HG02852 (cell line): ENCODE measurements around the gene SNX11.

ENCODE experiments used
- ATAC-seq: cut with Tn5 transposase; IDR thresholded peaks from one replicate; pipeline ENCODE4 v1.9.1; 2021; ENCODE audit warnings: mild to moderate bottlenecking, moderate library complexity; ENCODE audit not compliant: unreplicated experiment

The SNX11 gene

DNA sequence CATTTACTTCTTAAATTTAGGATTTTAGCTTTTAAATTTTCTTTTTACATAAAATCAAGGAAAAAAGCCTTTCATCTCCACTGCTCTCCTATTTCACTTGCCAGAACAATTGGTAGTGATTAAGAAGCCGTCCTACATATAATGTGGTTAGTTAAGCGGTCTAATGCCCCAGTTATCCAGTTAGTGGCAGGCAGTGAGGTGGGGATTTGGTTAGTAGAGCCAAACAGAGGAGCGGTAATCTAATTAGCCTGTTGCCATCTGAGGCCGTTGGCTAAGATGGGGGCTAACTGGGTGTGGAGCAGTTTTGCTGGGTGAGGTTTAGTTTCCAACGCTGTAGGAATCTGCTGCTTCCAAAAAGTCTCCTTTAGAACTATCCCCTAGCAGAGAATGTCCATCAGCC is 22.4 kb downstream of the SNX11 start:
- ATAC-seq = no peak

GRCh38 chr17:48131216-48131824 is 23.8 kb downstream of the SNX11 start:
- ATAC-seq = no peak

- ATAC-seq = no peak
These were observed 24.8 kb downstream of the SNX11 start for GRCh38 chr17:48132385-48132784.

DNA sequence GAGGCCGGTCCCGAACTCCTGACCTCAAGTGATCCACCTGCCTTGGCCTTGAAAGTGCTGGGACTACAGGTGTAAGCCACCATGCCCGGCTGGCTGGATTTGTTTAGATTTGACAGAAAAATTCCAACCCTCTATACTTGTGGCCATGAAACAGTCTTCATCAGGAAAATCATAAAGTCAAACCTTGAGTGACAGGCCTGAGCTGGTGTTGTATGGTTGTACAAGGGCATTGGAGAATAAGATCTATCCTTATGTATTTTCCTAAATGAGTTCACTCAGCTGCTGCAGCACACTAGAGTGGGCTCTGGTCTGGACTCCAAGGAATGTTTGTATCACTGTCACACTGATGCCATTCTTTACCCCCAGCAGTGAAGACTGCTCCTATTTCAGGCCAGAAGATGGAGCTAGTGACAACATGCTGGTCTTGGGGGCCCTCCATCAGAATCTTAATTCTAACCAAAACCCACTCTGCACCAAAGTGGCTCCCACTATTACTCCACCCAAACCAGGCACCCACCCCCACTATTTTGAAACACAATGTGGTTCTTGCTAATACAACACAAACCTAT is 27.4 kb downstream of the SNX11 start:
- no peak for ATAC-seq

DNA sequence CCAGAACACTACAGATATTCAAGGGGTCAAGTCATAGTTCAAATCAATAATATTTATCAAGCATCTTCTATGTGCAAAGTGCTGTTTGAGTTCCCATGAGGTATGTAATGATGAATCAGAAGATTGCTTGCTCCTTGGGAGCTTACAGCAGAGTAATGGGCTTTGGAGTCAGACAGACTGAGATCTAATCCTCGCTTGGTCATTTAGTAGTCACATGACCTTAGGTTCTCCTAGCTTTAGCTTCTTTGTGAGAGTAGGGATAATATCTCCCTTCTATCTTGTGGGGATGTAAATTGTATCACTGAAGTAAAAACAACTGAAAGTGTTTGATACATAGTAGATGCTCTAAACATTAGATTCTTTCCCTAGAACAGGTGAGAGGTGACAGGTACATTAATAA is 30.1 kb downstream of the SNX11 start:
- no peak for ATAC-seq

DNA sequence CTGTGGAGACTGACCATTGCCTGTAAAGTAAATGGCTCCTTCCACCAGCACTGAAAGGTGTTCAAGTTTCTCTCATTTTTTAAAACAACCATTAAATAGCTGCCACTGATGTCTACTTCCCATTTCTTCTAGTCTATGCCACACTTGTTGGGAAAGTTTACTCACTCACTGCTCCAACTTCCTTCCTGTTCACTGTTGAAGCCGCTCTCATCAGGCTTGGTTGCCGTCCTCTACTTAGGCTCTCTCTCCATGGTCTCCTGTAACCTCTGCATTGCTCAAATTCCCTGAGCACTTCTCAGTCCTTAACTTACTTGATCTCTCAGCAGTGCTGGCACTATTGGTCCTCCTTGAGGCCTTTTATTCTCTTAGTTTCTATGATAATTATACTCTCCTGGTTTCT is 32.4 kb downstream of the SNX11 start:
- ATAC-seq = no peak

- no peak for ATAC-seq
These were observed 36.1 kb downstream of the SNX11 start for GRCh38 chr17:48143629-48144028.

GRCh38 chr17:48144231-48144630 is 36.7 kb downstream of the SNX11 start:
- ATAC-seq = no peak

GRCh38 chr17:48144976-48145798 is 37.6 kb downstream of the SNX11 start:
- no peak for ATAC-seq

DNA sequence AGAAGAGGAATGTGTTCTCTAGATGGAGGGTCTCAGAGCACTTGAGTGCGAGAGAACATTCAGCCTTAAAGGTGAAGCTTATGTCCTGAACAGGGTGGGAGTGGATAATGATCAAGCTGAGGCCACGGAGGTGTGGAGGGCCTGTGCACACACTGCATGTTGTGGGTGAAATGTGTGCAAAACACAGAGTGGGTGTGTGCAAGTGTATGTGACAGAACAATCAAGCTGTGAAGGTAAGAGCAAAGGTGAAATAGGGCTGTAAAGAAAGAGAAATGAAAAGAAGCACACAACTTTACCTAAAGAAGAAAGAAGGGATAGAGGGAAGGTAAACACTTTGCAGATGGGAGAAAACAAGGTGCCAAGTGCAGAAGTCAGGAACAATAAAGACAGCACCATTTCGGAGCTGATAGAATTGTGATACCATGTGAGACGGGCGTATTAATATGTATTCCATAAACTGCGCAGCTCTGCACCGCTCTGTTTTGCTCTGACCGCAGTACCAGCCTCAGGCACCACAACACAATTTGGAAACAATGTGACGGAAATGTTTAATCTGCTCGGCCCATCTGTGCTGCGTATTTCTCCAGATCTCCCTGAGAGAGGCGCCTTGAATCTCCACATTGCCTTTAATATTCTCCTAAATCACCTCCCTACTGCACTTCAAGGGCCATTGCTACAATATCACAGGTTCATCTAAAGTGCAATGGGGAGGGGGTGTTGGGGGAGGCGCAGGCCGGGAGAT is 40.6 kb downstream of the SNX11 start:
- ATAC-seq = no peak

DNA sequence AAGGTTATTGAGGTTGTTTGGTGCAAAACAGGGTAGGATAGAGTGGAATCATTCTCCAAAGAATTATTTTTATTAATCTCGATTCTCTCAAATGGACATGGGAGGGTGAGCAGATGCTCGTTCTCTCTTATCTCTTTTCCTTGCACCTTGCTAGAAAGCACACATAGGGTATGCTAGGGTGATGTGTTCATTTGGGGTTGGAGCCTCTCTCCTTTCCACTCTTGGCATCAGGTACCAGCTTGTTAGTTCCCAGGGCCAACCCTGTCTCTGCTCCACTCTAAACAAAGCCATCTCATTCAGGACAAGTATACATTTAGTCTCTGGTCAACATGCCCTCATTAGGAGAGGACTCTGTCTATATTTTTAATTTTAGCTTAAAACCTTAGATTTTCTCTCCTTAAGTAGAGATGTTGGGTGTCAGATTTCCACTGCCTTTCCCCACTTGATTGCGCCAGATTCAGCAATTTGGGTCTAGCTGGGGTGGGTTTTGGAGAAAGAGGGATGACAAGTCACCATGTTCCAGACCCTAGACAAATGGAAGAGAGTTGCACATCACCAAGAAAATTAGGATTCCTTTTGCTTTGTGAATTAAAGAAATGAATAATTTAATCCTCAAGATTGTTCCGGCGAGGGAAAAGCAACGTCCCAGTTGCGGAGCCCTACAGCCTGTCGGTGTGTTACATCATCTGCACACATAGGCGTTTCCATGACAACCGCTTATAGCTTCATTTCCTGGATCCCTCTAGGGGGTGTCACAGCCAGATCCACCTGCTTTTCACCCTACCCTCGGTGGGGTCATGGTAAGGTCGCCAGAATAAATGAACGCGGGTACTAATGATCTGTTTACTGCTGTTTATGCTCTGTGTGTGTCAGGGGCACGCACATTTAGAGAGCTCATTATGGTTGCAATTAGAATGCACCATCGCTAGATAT is 41.6 kb downstream of the SNX11 start:
- ATAC-seq = no peak

- ATAC-seq = no peak
These were observed 42.4 kb downstream of the SNX11 start for GRCh38 chr17:48149787-48150463.

DNA sequence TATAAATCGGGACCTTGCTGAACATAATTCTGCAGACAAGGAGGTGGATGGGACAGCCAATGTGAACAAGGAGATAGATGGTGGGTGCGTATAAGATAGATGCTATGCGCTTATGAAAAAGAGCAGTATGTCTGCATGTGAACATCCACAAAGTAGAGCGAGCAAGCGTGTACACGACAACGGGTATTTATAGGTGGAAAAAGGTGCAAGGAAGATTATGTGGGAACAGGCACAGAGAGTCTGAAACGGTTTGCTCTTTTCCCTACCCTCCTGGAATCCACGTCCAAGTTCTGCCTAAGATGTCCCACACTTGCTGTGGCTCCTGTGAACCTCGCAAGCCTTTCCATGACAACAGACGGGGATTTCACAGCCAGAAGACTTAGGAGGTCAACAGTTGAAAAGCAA is 43.0 kb downstream of the SNX11 start:
- no peak for ATAC-seq

DNA sequence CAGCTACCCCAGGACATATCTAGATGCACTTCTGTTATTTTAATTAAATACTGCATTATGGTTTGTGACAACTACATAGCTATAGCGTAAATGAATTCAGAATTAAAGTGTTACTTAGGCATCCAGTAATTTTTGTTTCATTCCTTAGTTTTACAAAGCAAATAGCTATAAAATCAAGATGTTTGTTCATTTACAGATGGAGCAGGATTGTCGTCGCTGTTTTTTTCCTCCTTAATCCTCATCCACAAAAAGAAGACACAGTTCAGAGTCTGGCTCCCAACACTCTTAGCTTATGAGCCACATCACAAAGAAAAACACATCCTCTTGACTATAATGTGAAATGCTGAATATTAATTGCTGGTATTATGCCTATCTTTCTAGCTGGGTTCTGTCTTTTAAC is 43.7 kb downstream of the SNX11 start:
- ATAC-seq = no peak

- ATAC-seq = no peak
These were observed 44.7 kb downstream of the SNX11 start for GRCh38 chr17:48152289-48152688.

GRCh38 chr17:48153691-48154358 is 46.3 kb downstream of the SNX11 start:
- no peak for ATAC-seq

DNA sequence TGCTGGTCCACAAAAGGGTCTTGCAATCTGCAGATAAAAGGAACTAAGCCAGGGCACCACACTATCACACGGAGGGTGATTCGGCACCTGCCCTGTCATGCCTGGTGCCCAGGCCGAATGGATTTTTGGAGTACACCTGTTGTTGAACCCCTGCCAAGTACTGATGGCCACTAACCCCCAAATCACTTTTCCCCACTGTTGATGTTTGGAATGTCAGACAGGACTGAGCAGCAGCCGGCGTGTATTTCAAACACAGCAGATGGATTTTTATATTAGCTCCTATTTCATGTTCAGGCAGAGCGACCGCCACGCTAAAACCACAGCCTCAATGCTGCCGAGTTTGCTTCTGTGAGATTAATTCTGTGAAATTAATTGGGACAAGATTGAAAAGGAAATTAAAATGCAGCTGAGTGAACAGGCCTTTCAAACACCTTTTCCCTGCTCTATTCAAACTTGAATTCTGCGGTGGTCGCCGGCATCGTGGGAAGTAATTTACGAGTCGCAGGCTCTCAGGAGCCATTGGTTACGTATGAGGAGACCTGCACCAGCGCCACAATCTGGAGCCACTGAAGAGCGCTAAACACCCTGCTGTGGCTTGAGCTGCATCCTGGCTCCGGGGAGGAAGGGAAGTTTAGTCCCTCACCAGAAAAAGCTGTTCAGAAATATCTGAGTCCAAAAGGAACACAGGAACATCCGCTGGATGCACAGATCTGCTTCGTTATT is 48.5 kb downstream of the SNX11 start:
- no peak for ATAC-seq

DNA sequence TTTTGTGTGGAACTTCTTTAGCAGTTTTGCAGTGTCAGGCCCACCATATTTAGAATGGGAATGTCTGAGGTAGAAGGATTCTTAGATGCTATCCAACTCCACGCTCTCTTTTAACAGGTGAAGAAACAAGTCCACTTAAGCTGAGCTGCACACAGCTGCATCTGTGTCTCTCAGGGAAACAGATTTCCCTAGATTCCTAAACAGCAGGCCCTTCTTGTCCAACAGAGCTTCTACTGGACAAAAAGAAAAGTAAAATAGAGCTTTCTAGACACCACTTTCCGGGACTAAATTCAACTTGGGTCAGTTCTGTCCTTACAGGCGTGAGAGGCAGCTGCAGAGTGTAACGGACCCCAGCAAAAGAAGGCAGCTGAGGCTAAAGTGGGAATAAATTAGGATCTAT is 51.7 kb downstream of the SNX11 start:
- ATAC-seq = no peak
